Loucy (cell line): Measurements from ENCODE around the gene KPNA6.

Experiments
- EZH2phosphoT487 ChIP-seq: fragments of 200-600 bp; IDR thresholded peaks from 2 replicates; pipeline ENCODE4 v1.6.1; 2018; ENCODE audit warnings: antibody characterized with exemption, mild to moderate bottlenecking, moderate library complexity, borderline replicate concordance
- TF ChIP-seq, protein P1 (sequence below): fragments of 200-600 bp; sonication (generic); conservative IDR thresholded peaks from 2 replicates; pipeline ENCODE4 v1.5.1; 2014; ENCODE audit warnings: mild to moderate bottlenecking, antibody characterized with exemption, low read length

DNA sequence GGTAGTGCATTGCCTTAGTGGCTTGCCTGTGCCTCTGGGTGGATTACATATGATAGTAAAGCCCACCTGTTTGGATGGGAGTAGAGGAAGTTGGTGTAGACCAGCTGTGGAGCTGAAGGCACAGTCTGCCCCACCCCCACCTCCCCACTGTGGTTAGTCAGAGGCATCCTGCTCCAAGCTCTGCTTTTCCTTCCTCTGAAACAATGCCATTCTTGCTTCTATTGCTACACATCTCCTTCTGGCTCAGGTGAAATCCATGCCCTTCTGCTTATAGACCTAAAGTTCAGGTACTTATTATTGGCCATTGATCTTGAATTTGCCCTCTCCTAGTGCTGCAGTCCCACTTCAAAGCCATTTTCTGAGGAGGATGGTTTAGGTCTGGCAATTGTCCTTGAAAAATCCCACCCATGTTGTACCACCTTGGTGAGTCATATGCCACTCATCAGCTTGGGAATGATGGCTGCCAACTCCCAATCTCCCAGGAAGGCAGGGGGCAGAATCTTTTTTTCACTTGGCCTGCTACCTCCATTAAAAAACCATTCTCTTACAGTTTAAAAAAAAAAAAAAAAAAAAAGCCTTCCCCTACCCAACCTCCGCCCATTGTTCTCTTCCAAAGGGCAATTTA is 64.9 kb downstream of the KPNA6 start:
- TF ChIP-seq, protein P1, sequence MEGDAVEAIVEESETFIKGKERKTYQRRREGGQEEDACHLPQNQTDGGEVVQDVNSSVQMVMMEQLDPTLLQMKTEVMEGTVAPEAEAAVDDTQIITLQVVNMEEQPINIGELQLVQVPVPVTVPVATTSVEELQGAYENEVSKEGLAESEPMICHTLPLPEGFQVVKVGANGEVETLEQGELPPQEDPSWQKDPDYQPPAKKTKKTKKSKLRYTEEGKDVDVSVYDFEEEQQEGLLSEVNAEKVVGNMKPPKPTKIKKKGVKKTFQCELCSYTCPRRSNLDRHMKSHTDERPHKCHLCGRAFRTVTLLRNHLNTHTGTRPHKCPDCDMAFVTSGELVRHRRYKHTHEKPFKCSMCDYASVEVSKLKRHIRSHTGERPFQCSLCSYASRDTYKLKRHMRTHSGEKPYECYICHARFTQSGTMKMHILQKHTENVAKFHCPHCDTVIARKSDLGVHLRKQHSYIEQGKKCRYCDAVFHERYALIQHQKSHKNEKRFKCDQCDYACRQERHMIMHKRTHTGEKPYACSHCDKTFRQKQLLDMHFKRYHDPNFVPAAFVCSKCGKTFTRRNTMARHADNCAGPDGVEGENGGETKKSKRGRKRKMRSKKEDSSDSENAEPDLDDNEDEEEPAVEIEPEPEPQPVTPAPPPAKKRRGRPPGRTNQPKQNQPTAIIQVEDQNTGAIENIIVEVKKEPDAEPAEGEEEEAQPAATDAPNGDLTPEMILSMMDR, result no peak
- TF ChIP-seq EZH2phosphoT487, result no peak
